Naive thymus-derived CD4-positive, alpha-beta T cell (primary cell): ENCODE results near the gene RRN3. TPM values are rescaled to one million over a fixed set of nuclear protein-coding genes. Genes with fewer than 3 reads are reported as not detected.
"Not testable (repeated sequence)": the region's sequence is repeated elsewhere in the genome, so short reads cannot be mapped to it uniquely, and the experiment has no call there.

Experiments
- ATAC-seq: fragments of 150-1000 bp; cut with Tn5 transposase; 2 replicates; pipeline ENCODE4 v1.10.0; 2021; ENCODE audit warnings: mild to moderate bottlenecking, moderate library complexity
- CTCF ChIA-PET: fragments of 350-600 bp; sonication (Branson Sonifier 250); formaldehyde crosslinking; loops from one replicate; lab custom pipeline; 2021; ENCODE audit warnings: antibody characterized with exemption; lab: Charles Lee
- POLR2A ChIA-PET: fragments of 350-600 bp; sonication (Branson Sonifier 250); formaldehyde crosslinking; loops from one replicate; lab custom pipeline; 2021; ENCODE audit warnings: antibody characterized with exemption, inconsistent platforms; lab: Charles Lee
- DNase-seq, 9 donors: peaks; one replicate each; pipeline versions ENCODE4 v3.0.0 to v3.0.0-alpha.2; 2020 to 2022; ENCODE audit warnings: mixed read lengths in 1 of 9
- H3K27ac ChIP-seq: one replicate; pipeline ENCODE4 v1.7.0; 2013; ENCODE audit warnings: mild to moderate bottlenecking, low read depth, low read length, moderate library complexity
- H3K27me3 ChIP-seq, 2 donors: one replicate each; pipeline ENCODE4 v1.7.0; 2013; ENCODE audit warnings: low read length in 2 of 2, mild to moderate bottlenecking in 2 of 2, moderate library complexity in 2 of 2; ENCODE audit not compliant: control insufficient read depth in 2 of 2, insufficient read depth in 2 of 2
- H3K36me3 ChIP-seq, 3 experiments: 1 replicate in 2 of 3; 2 replicates in 1 of 3; pipeline ENCODE4 v1.7.0; 2013; ENCODE audit warnings: low read length in 3 of 3, mild to moderate bottlenecking in 3 of 3, moderate library complexity in 1 of 3; ENCODE audit not compliant: insufficient read depth in 3 of 3, control insufficient read depth in 2 of 3
- H3K4me1 ChIP-seq, 2 donors: one replicate each; pipeline ENCODE4 v1.7.0; 2013; ENCODE audit warnings: low read length in 2 of 2, mild to moderate bottlenecking in 2 of 2, moderate library complexity in 1 of 2; ENCODE audit not compliant: control insufficient read depth in 2 of 2, insufficient read depth in 2 of 2
- H3K4me3 ChIP-seq: 2 replicates; pipeline ENCODE4 v1.7.0; 2013; ENCODE audit warnings: mild to moderate bottlenecking, low read length
- H3K9me3 ChIP-seq, 3 experiments: 1 replicate in 2 of 3; 2 replicates in 1 of 3; pipeline ENCODE4 v1.7.0; 2013; ENCODE audit warnings: low read length in 3 of 3; ENCODE audit not compliant: control insufficient read depth in 2 of 3
- H3K27ac Mint-ChIP-seq, 9 donors: one replicate each; pipeline ENCODE4 v1.8.0; 2020 to 2022; ENCODE audit warnings: mixed read lengths in 9 of 9, mild to moderate bottlenecking in 8 of 9, moderate library complexity in 5 of 9, inconsistent platforms in 2 of 9
- H3K27me3 Mint-ChIP-seq, 5 donors: one replicate each; pipeline ENCODE4 v1.8.0; 2021 to 2022; ENCODE audit warnings: mixed read lengths in 5 of 5, mild to moderate bottlenecking in 1 of 5
- H3K36me3 Mint-ChIP-seq, 5 donors: one replicate each; pipeline ENCODE4 v1.8.0; 2020 to 2022; ENCODE audit warnings: mixed read lengths in 5 of 5, mild to moderate bottlenecking in 3 of 5, inconsistent platforms in 1 of 5
- H3K4me1 Mint-ChIP-seq, 7 donors: one replicate each; pipeline ENCODE4 v1.8.0; 2020 to 2022; ENCODE audit warnings: mixed read lengths in 7 of 7, mild to moderate bottlenecking in 3 of 7, inconsistent platforms in 1 of 7
- H3K4me3 Mint-ChIP-seq, 10 donors: one replicate each; pipeline ENCODE4 v1.8.0; 2020 to 2022; ENCODE audit warnings: mild to moderate bottlenecking in 10 of 10, mixed read lengths in 10 of 10, moderate library complexity in 6 of 10, inconsistent platforms in 2 of 10
- H3K9me3 Mint-ChIP-seq, 11 donors: one replicate each; pipeline ENCODE4 v1.8.0; 2020 to 2022; ENCODE audit warnings: mixed read lengths in 11 of 11, mild to moderate bottlenecking in 4 of 11, inconsistent platforms in 1 of 11, moderate library complexity in 1 of 11
- intact Hi-C, 2 donors: fragments of 100-400 bp; cut with micrococcal nuclease; formaldehyde crosslinking; loops; one replicate each; pipeline ENCODE4 v1.15.1; 2023
- microRNA-seq: library from miRNA; unstranded; fragments of <30 nt; microRNA quantifications from one replicate; pipeline ENCODE4 v1.2.0, GENCODE V29; 2022; ENCODE audit warnings: borderline microRNAs expressed
- polyA plus RNA-seq, 2 donors: library from polyadenylated mRNA; unstranded; fragments of 300-500 nt; fragmentation: Illumina TruSeq; gene quantifications; one replicate each; pipeline ENCODE4 v1.2.3, GENCODE V29; 2021
- total RNA-seq, 6 experiments: library from RNA in 5 of 6; stranded (reverse) in 5 of 6; gene quantifications; 1 replicate in 5 of 6; 2 replicates in 1 of 6; pipeline ENCODE4 v1.2.3 and lab custom pipeline; 2021 to 2026

RRN3 gene
- total and polyA plus RNA-seq, 7 experiments from 2014 or later, result 27.3 to 46.9 (median 36.5) TPM

DNA sequence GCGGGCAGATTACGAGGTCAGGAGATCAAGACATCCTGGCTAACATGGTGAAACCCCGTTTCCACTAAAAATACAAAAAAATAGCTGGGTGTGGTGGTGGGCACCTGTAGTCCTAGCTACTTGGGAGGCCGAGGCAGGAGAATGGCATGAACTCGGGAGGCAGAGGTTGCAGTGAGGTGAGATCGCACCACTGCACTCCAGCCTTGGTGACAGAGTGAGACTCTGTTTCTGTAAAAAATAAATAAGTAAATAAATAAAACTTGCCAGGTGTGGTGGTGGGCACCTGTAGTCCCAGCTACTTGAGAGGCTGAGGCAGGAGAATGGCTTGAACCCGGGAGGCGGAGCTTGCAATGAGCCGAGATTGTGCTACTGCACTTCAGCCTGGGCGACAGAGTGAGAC is 81.1 kb downstream of the RRN3 start:
- Mint-ChIP-seq H3K36me3 (peaks cover 0 to 40% (median 31%) of the 10 kb centered on the region in 5 donors), H3K4me1 (peaks cover 0 to 51% (median 44%) of the 10 kb centered on the region in 7 donors), H3K27ac (peak overlapping the region in 7 of 9 donors; percentile 29 to 99 (median 96)), H3K4me3 (peak overlapping the region in 3 of 10 donors; percentile 4 to 53 (median 42))
- CTCF ChIA-PET, DNase-seq, H3K9me3 Mint-ChIP-seq, ATAC-seq, H3K27me3 Mint-ChIP-seq, intact Hi-C loops, H3K9me3 ChIP-seq, H3K27me3 ChIP-seq, H3K4me3 ChIP-seq: not testable (repeated sequence)
- Histone ChIP-seq H3K27ac (peak overlapping the region; percentile 45), H3K36me3 (peaks cover 5 to 19% (median 9%) of the 10 kb centered on the region in 3 experiments), H3K4me1 (peaks cover 7 to 16% of the 10 kb centered on the region in 2 donors)
- POLR2A ChIA-PET, result interaction anchor here (0.6 kb wide), 1 partner anchor 39 kb away, joined by 3 read pairs; no protein-coding TSS in a partner anchor

Small RNA genes within 50 kb of the gene (microRNA-seq; reads per million reads assigned to microRNA genes)
- gene MIR1972-1, result not detected
- gene MIR6511B2, result not detected

Other genes with a start within 250 kb of the RRN3 start
- gene NPIPA1, start 156.8 kb downstream of the RRN3 start, total RNA-seq, result 100 to 1,000 TPM; 100 to 181 (median 141) TPM
- 1 to 10 TPM; 1.6 to 6.4 TPM for gene NPIPA1, start 156.8 kb downstream of the RRN3 start, polyA plus RNA-seq
- 10 to 100 TPM; 50.6 to 79.4 (median 54.9) TPM for gene PDXDC1, start 119.2 kb downstream of the RRN3 start, total RNA-seq
- 10 to 100 TPM; 28.6 to 44.5 TPM for gene PDXDC1, start 119.2 kb downstream of the RRN3 start, polyA plus RNA-seq
- gene NTAN1, start 38.2 kb downstream of the RRN3 start, total RNA-seq, result 10 to 100 TPM; 26.1 to 39.2 (median 28.7) TPM
- gene NTAN1, start 38.2 kb downstream of the RRN3 start, polyA plus RNA-seq, result 10 to 100 TPM; 50.3 to 54.0 TPM